Measurements from ENCODE around the gene CTCFL. TPM values are rescaled to one million over a fixed set of nuclear protein-coding genes. Genes with fewer than 3 reads are reported as not detected.

The CTCFL gene
- total RNA-seq, 1 donor from 2014 or later: 0.09 TPM

DNA sequence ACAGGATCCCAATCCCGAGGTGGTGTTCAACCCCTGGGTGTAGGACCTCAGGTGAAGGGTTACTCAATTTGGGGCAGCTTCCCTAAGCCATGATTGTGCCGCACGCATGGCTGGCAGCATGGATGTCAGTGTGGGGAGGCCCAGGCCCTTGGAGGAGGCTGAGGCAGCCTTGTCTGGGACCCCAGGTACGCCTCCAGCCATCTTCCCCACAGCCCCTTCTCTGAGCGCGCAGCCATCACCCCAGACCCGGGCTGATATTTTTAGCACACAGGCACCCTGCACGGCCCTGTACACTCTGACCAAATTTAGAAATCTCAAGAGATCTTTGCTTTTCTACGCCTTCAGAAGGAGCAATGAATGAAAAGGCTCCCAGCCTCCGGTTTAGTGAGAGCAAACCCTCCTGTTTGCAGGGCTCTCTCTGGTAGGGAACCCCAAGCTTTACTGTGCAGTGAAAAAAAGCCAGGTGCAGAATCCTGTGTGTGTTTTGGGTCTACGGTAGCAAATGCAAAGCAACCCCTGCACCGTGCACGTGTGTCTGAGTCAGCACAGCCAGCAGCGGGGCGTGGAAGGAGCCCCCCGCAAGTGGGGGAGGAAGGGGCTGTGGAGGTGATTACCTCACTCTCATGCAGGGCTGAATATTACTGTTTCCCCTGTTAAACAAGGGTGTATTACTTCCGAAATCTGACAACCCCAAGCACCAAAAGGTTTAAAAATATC, 44.3 kb downstream of the CTCFL start:
- Mint-ChIP-seq H3K9me3 (no peaks in the 10 kb centered on the region), H3K4me1 (peaks cover 22% of the 10 kb centered on the region), H3K27ac (ENCODE audit: unreplicated experiment) (no peak overlapping the region), H3K36me3 (ENCODE audit: low read depth) (no peaks in the 10 kb centered on the region), H3K4me3 (no peak overlapping the region), H3K27me3 (ENCODE audit: low read depth) (peaks cover 2% of the 10 kb centered on the region)
- TF ChIP-seq, protein P1, sequence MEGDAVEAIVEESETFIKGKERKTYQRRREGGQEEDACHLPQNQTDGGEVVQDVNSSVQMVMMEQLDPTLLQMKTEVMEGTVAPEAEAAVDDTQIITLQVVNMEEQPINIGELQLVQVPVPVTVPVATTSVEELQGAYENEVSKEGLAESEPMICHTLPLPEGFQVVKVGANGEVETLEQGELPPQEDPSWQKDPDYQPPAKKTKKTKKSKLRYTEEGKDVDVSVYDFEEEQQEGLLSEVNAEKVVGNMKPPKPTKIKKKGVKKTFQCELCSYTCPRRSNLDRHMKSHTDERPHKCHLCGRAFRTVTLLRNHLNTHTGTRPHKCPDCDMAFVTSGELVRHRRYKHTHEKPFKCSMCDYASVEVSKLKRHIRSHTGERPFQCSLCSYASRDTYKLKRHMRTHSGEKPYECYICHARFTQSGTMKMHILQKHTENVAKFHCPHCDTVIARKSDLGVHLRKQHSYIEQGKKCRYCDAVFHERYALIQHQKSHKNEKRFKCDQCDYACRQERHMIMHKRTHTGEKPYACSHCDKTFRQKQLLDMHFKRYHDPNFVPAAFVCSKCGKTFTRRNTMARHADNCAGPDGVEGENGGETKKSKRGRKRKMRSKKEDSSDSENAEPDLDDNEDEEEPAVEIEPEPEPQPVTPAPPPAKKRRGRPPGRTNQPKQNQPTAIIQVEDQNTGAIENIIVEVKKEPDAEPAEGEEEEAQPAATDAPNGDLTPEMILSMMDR (conservative IDR thresholded peaks at IDR 0.05): no peak
- no peak for DNase-seq (ENCODE audit: low read depth, low spot score)

DNA sequence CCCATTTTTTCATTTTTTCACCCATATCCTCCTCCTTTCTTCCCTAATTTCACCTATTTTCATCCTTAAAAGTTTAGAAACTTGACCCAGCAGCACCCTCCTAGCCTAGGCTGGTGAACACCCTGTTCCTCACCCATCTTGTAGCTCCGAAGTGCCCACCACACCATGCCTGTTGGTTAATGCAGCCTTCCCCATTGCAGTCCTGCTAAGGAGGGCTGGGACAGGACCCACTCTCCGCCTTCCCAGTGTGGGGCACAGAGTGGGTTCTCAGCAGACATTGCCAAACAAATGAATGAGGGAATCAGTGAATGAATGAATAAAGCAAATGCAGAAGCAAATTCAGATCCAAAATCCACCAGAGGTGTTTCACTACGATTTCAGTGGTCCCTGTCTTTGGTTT, 45.7 kb downstream of the CTCFL start:
- Mint-ChIP-seq H3K4me1 (peaks cover 19% of the 10 kb centered on the region), H3K36me3 (ENCODE audit: low read depth) (no peaks in the 10 kb centered on the region), H3K9me3 (no peaks in the 10 kb centered on the region), H3K4me3 (no peak overlapping the region), H3K27me3 (ENCODE audit: low read depth) (peaks cover 2% of the 10 kb centered on the region), H3K27ac (ENCODE audit: unreplicated experiment) (no peak overlapping the region)
- TF ChIP-seq, protein P1 (conservative IDR thresholded peaks at IDR 0.05): no peak
- no peak for DNase-seq (ENCODE audit: low read depth, low spot score)

DNA sequence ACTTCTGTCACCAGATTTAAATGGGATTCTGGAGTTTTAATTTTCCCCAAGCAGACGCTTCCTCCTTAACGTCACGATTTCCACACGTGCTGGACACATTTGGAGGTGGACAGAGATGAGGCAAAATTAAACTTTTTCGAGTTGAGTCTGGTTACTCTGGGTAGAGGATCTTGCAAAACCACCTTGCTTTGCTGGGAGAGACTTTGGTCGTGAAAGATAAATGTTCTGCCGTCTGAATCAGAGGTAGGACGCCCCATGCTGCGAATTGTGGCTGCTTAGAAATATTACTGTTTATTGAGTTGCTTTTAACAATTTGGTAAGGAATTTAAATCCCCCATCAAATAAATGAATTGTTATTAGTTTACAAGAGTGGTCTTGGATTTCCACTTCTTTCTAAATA, 46.8 kb downstream of the CTCFL start:
- Mint-ChIP-seq H3K36me3 (ENCODE audit: low read depth) (no peaks in the 10 kb centered on the region), H3K27ac (ENCODE audit: unreplicated experiment) (no peak overlapping the region), H3K27me3 (ENCODE audit: low read depth) (peaks cover 2% of the 10 kb centered on the region), H3K9me3 (no peaks in the 10 kb centered on the region), H3K4me1 (peaks cover 21% of the 10 kb centered on the region), H3K4me3 (no peak overlapping the region)
- TF ChIP-seq, protein P1 (conservative IDR thresholded peaks at IDR 0.05): no peak
- no peak for DNase-seq (ENCODE audit: low read depth, low spot score)

DNA sequence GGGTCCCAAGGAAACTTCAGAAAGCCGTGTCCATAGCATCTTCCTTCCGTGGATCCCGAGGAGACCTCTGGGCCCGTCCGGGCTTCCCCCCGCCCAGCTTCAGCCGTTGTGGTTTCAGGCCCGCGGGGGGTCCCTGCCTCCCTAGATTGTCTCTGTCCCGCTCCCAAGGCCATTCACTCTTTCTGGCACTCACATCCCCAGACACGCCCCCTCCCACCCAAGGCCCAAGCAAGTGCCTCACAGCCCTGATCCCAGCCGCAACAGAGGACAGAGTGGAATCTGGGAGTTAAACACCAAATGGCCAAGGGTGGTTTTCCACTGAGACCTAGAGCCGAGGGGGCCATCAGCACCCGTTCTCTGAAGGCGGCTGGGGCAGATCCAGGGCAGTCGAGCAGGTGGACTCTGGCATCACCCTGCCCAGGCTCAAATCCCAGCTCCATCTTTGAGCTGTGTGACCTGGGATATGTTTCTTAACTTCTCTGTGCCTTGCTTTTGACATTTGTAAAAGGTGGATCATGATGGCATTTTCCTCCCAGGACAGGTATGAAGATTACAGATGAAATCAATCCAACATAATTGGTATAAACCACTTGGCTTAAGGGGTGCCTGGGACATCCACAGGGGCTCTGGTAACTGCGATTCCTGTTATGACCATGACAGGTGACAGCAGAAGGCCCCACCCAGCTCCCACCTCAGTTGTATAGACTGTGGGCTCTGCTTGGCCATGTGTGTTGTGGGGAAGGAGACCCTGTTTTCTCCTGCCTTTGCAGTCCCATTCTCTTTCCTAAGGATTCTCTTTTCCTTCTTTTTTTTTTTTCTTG, 48.1 kb downstream of the CTCFL start:
- TF ChIP-seq, protein P1 (conservative IDR thresholded peaks at IDR 0.05): no peak
- Mint-ChIP-seq H3K36me3 (ENCODE audit: low read depth) (no peaks in the 10 kb centered on the region), H3K27ac (ENCODE audit: unreplicated experiment) (no peak overlapping the region), H3K9me3 (no peaks in the 10 kb centered on the region), H3K4me3 (no peak overlapping the region), H3K27me3 (ENCODE audit: low read depth) (peaks cover 2% of the 10 kb centered on the region), H3K4me1 (peaks cover 19% of the 10 kb centered on the region)
- DNase-seq (ENCODE audit: low read depth, low spot score): no peak

DNA sequence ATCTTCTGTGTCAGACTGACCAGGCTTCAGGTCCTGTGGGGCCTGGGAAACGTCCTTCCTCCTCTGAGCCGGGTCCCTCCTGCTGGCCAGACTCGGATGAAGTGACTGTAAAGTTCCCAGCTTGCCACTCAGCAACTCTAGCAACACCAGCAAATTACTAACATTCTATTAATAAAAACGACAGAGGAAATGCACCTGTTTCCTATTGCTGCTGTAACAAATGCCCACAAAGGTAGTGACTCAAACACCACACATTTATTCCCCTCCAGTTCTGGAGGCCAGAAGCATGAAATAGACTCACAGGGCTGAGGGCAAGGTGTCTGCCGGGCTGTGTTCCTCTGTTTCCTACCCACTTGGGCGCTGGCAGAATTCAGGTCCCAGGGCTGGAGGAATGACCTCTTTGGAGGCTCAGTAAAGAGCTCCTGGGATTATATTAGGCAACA, 48.8 kb downstream of the CTCFL start:
- no peak overlapping the region for H3K4me3 Mint-ChIP-seq
- H3K27ac Mint-ChIP-seq (ENCODE audit: unreplicated experiment): no peak overlapping the region
- H3K36me3 Mint-ChIP-seq (ENCODE audit: low read depth): no peaks in the 10 kb centered on the region
- H3K9me3 Mint-ChIP-seq: no peaks in the 10 kb centered on the region
- TF ChIP-seq, protein P1 (conservative IDR thresholded peaks at IDR 0.05): no peak
- peaks cover 12% of the 10 kb centered on the region for H3K4me1 Mint-ChIP-seq
- no peak for DNase-seq (ENCODE audit: low read depth, low spot score)
- H3K27me3 Mint-ChIP-seq (ENCODE audit: low read depth): peaks cover 2% of the 10 kb centered on the region
